Activated CD8-positive, alpha-beta memory T cell treated with anti-CD3 and anti-CD28 coated beads, Interleukin-2, amount 50 U/mL, for 1 hour (primary cell): ENCODE results near the gene MUTYH.
"Not testable (repeated sequence)": the region's sequence is repeated elsewhere in the genome, so short reads cannot be mapped to it uniquely, and the experiment has no call there.

Experiments used
- DNase-seq: peaks from one replicate; pipeline ENCODE4 v3.0.0-alpha.2; 2020; ENCODE audit errors: extremely low read depth

Gene MUTYH

DNA sequence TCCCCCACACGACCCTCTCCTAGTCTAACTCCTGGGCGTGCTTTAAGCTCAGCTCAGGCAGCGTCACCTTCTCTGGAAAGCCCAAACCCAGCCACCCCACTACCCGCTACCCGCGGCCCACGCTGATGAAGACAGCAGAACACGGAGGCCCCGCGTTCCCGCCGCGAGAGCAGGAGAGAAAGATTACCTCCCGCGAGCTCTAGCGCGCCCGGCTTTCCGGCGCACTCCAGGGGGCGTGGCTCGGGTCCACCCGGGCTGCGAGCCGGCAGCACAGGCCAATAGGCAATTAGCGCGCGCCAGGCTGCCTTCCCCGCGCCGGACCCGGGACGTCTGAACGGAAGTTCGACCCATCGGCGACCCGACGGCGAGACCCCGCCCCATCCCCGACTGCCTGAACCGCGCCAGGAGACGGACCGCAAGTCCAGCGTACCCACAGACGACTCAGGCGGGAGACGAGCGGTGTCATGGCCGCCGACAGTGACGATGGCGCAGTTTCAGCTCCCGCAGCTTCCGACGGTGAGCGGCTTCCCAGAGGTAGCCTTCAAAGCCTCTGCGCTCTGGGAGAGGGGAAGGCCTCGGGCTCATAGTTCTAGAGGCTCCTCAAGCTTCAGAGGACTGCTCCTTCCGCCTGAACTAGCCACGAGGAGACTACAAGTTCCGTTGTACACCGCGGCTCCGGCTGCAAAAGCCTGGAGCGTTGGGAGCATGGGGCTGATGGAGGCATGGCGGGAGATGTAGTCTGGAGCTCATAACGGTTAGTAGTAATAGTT lies at the start of gene MUTYH, which contains the start of gene TOE1:
TSS of gene MUTYH (minus strand) at position 652 of the 770 bp plus-strand sequence. CDS start 5,935 bp downstream, outside the sequence.
TSS of gene TOE1 (plus strand) at position 382 of the 770 bp plus-strand sequence. CDS start at position 465, 83 bp downstream.
- peak; percentile 63 for DNase-seq

DNA sequence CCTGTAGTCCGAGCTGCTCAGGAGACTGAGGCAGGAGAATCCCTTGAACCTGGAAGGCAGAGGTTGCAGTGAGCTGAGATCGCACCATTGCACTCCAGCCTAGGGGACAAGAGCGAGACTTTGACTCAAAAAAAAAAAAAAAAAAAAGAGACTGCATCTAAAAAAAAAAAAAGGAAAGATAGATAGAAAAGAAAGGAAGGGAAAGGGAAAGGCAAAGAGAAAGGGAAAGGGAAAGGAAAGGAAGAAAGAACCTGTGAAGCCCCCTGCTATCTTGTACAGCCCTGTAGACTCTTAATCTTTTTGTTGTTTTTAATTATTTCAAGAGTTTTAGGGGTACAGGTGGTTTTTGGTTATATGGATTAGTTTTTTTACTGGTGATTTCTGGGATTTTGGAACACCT lies 46.0 kb upstream of the MUTYH start:
- DNase-seq = no peak

DNA sequence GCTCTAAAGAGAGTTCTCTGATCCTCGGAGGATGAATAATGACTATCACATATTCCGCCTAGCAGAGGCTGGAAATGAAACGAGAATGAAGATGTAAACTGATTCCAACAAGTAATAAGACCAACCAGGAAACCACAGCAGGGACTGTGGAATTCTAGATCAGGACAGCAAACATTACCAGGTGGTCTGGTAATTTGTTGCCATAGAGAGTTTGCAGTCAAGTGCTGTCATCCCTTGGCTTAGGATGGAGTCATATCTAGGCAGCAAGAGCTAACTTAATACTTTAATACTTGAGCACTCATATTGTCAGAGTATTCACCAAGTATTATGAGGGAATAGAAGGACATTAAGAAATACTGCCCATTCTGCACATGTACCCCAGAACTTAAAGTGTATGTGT lies 45.1 kb upstream of the MUTYH start:
- no peak for DNase-seq

DNA sequence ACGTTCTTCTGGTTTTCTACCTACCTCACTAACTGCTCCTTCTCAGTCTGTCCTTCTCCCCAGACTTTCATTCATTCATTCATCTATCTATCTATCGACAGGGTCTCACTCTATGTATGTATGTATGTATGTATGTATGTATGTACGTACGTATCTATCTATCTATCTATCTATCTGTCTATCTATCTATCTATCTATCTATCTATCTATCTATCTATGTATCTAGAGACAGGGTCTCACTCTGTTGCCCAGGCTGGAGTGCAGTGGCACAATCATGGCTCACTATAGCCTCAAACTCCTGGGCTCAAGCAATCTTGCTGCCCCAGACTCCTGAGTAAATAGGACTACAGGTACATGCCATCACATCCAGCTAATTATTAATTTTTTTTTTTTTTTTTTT lies 44.0 kb upstream of the MUTYH start:
- DNase-seq = not testable (repeated sequence)

DNA sequence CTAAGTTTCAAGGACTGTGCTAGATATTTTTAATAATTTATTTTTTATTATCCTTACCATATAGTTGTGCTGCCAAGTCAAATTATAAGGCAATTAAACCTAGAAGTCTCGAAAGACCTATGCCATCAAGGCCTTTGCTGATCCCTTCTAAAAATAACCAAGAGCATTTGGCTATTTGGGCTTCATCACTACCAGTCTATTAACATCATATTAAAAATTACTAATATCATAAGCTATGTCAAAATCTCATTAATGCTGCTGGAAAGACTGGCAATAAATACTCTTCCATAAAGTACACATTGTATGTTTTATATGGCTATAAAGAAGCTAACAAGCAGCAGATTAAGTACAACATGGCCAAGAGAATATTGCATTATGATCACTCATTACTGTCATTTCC lies 43.0 kb upstream of the MUTYH start:
- no peak for DNase-seq

DNA sequence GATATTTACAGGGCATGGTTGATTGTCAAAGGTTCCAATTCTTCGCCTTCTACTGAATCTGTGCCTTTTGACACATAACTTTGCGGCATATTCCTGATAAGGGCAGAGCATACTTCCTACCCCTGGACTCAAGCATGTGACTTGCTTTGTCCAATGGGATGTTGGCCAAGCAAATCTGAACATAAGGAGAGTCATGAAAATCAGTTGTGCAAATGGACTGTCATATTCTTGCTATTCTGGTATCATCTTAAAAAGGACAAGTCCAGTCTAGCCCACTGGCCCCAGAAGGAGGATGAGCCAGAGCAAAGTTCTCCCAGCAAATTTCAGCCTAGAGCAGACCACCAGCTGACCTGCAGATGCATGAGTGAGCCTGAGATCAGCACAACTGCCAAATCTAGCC lies 41.0 kb upstream of the MUTYH start:
- no peak for DNase-seq

DNA sequence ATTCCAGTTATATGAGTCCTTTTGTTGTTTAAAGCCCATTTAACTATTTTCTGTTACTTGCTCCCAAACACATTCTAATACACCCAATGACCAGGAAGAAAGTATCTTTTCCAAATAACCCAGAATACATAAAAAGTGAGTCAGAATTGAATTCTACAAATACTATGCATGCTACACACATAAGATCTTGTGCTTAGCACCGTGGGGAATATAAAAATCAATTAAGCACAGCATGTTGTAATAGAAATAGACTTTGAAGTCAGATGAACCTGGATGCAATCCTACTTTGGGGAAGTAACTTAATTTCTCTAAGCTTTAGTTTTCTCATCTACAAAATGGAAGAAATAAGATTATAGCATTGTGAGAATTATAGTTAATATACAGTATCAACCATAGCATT lies 40.5 kb upstream of the MUTYH start:
- DNase-seq = no peak

DNA sequence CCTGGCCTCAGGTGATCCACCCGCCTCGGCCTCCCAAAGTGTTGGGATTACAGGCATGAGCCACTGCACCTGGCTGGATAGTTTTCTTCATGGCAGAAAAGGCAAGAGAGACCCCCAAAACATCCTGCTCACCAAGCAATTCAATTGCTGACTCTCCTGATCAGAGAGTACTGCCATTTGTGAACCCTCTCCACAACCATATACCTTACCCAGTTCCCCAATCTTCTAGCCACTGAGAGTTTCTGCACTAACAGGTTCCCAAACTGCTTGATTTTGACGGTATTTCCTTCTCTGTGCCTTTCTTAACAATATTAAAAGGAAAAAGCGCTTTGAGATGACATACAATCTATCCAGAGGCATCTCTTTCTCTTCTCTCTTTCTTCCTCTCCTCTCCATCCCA lies 39.9 kb upstream of the MUTYH start:
- DNase-seq = no peak

DNA sequence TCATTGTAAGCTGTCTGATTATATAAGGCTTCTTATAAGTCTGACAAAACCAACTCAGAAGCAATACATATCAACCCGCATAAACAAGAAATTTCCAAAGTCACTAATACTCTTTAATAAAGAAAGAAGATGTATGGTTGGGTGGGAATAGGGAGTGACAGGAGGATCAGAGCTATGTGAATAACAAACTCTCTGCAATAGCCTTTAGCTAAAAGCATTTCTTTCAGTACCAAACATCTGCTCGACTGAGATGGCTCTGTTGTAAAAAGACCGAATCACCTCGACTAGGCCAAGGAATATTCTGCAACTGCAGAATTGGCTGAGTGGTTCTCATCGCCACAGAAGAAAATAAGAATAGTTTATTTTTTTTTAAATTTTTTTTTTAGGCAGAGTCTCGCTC lies 39.3 kb upstream of the MUTYH start:
- no peak for DNase-seq

DNA sequence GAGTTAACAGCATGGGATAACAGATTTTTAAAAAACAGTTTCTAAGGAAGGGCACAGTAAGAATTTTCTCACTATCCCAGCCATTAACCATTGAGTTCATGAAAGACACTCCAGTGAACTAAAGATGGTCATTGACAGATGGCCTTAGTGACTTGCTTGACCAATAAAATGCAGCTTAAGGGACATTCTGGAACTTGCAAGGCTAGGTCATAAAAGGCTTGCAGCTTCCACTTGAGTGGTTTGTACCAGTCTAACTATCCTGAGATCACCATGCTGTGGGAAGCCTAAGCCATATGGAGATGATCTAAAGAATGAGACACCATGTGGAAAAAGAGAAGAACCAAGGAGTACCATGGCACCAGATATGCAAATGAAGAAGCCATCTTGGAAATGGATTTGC lies 37.9 kb upstream of the MUTYH start:
- DNase-seq = no peak

DNA sequence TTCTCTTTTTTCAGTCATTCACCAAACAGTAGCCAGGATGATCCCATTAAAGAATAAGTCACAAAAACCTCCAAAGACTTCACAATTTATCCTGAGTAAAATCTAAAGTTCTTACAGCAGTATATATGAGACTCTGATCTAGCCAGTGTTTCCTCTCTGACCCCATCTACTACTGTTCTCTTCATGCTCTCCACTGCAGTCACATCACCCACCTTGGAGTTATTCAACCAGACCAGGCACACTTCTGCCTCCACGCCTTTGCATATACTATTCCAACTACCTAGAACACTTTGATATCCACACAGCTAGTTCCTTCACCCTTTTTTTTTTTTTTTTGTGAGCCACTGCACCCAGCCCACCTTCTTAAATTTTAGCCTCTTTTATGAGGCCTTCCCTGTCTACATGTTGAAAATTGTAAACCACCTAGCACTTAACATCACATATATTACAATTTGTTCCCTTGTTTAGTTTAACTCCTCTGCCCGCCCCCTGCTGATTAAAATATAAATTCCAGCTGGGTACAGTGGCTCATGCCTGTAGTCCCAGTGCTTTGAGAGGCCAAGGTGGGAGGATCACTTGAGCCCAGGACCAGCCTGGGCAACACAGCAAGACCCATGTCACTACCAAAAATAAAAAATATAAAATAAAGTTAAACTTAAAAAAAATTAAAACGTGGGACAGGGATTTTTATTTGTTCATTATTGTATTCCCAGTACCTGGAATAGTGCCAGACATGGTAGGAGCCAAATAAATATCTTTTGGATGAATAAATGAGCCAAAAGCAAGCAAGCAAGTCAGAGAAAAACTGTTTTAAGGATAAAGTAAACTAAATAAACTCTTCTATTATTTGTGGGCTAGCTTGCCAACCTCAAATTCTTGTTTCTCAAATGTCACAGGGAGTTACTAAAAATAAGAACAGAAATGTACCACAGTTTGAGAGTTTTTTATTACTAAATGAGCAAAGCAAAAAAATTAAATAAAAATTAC lies 35.2 kb upstream of the MUTYH start:
- DNase-seq = no peak

DNA sequence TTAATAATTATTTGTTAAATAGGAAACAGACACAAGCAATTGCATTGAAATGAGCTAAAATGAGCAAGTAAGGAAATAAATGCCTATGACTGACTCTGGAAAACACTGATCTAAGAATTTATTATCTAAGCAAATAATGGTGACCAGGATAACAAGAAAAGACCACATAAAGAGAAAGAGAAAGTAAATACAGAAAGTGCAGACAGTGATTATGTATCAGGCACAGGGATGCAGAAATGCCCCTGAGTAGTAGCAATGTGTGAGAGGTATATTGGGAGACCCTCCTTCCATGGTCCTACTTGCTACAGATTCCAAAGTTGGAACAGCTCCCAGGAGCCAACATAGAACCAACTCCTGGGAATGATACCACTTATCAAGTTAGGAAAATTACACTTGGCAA lies 33.3 kb upstream of the MUTYH start:
- DNase-seq = no peak

DNA sequence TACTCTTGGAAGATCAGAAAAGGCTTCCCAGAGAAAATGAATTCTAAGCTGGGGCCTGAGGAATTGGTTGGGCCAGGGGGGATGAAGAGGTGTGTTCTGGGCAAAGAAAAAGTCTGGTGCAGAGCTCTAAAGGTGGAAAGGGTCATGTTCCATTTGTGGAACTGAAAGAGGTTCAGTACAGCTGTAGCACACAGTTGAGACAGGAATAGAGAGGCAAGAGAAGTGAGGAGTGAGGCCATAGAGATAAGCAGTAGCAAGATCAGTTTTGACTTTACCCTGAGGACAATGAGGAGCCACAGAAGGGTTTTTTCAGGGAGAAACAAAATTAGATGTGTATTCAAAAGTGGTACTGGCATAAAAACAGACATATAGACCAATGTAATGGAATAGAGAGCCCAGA lies 30.3 kb upstream of the MUTYH start:
- no peak for DNase-seq

DNA sequence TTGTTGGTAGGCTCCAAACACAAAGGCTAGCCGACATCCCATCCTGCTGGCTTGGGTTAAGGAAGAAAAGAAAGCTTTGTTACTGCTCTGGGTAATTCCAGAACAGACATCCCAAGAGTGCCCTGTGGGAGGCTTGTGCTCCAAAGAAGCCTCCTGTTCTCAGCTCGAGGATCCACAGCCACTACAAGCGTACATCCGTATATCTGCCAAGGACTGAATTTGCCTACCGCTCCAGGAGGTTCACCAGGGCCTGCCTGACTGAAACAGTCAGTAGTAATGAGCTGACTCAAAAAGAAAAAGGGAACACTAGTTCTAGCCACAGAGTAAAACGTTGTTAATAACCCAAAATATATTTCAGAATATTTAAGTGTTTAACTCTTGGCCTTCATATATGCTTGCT lies 24.8 kb upstream of the MUTYH start:
- no peak for DNase-seq

DNA sequence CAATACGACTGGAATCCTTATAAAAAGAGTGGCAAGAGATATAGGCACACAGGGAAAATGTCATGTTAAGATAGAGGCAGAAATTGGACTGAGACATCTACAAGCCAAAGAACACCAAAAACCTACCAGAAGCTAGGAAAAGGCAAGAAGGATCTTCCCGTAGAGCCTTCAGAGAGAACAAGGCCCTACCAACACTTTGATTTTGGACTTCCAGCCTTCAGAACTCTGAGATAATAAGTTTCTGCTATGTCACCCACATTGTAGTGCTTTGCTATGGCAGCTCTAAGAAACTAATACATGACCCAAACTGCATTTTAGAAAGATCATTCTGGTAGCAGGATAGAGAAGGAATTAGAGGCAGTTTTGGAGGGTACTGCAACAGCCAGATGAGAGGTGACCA lies 24.1 kb upstream of the MUTYH start:
- DNase-seq = no peak

DNA sequence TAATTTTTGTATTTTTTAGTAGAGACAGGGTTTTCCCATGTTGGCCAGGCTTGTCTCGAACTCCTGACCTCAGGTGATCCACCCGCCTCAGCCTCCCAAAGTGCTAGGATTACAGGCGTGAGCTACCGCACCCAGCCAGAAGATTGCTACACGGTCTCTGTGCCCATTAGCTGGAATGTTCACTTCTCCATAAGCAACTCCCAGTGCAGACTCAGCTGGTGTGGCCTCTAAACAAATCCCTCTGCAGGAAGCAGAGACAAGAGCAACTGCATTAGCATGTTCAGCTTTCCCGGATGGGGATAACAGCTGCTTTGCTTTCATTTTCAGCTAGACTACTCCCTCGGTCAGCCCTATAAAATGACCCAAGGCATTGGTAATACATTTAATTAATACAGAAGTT lies 20.7 kb upstream of the MUTYH start:
- not testable (repeated sequence) for DNase-seq

DNA sequence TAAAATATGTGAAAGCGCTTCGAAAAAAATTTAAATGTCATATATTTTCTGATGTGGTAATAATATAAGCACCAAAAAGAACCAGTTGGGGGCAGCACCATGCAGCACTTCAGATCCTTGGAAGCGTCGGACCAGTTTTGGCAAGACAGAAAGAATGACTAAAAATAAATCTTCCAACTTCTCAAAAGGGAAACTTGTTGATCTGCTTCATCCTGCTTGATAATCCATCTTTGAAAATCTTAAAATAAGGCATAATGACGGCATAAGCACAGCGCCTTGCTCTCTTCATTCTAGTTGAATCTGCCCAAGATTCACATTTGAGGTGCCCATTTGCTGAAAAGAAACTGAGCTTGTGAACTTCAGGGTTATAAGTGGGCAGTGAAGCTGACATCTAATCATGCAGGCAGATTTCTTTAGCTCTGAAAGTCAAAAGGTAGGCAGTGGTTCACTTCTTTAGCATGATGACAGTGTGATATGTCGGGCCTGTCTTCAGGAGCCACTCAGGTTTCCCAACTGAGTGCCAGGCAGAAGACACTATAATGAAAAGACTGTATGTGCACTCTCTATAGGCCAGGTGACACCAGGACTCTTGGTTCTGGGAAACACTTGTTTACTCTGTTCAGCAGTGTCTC lies 19.8 kb upstream of the MUTYH start:
- DNase-seq = no peak

DNA sequence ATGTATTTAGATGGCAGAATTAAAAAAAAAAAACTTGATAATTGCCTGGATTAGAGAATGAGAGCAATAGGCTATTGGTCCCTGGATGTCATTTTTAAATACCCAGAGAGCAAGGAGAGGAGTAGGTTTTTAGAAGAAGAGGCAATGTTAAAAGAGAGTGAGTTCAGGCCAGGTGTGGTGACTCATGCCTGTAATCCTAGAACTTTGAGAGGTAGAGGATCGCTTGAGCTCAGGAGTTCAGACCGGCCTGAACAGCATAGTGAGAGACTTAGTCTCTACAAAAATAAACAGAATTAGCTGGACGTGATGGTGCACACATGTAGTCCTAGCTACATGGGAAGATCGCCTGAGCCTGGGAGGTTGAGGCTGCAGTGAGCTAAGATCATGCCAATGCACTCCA lies 15.9 kb upstream of the MUTYH start:
- no peak for DNase-seq

DNA sequence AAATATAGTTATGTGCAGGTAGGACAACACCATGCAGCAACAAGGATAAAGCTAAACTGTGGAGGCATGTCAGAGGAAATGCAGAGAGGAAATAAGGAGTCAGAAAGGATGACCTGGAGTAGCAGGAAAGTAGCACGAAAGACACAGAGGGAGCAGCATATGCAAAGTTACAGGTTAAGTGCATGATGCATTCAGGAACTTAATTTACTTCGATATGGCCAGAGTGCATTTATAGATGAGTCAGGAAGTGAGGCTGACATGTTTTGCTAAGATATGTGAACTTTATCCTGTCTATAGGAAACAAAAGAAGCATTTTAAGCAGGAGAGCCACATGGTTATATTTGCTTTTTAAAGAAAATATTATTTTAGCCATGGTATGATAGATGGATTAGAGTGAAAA lies 15.4 kb upstream of the MUTYH start:
- no peak for DNase-seq

DNA sequence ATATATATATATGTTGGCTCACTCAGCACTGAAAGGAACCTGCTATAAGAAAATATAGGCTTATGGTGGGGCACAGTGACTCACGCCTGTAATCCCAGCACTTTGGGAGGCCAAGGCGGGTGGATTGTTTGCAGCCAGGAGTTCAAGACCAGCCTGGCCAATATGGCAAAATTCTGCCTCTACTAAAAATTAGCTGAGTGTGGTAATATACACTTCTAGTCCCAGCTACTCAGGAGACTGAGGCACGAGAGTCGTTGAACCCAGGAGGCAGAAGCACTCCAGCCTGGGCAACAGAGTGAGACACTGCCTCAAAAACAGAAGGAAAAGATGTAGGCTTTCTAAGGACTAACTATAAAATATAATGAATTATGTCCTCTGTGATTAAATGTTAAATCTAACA lies 14.6 kb upstream of the MUTYH start:
- DNase-seq = no peak

DNA sequence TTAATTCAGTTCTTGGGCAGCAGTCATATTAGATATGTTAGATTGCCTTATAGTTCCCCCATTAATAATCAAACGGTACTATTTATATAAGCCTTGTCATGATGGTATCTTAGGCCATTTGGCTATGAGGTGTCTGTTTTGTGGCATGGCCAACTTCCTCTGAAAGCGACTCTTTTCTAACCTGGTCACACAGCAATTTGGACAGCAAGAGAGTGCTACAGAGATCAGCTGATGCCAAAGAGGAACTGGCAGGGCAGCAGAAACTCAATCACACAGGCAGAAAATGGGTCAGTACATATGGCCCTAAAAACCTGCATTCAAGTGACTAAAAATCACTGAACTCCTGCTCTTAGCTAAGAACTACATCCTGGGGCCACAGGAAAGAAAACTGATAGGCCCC lies 13.4 kb upstream of the MUTYH start:
- no peak for DNase-seq

DNA sequence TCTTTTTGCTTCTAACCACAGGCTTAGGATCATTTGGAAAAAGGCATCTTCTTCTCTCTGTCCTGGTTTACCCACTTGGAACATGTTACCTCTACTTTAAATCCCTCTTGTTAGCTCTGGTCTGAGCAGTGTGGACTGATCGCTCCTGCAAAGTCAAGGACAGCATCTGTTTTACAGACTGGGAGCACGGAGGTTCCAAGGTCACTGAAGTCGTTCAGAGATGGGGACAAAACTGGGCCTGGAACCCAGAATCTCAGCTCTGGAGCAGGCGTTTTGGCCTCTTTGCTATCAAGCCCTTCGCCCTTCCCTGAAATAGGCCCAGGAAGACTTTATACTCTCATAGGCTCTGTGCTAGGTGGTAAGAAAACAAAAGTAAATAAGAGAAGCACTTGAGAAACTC lies 11.3 kb upstream of the MUTYH start:
- no peak for DNase-seq
